ENCODE results near the gene OLFM1. TPM values are rescaled to one million over a fixed set of nuclear protein-coding genes. Genes with fewer than 3 reads are reported as not detected.

Gene OLFM1
- total RNA-seq, 3 donors from 2014 or later = 0.22 to 0.26 TPM; not detected in 1

DNA sequence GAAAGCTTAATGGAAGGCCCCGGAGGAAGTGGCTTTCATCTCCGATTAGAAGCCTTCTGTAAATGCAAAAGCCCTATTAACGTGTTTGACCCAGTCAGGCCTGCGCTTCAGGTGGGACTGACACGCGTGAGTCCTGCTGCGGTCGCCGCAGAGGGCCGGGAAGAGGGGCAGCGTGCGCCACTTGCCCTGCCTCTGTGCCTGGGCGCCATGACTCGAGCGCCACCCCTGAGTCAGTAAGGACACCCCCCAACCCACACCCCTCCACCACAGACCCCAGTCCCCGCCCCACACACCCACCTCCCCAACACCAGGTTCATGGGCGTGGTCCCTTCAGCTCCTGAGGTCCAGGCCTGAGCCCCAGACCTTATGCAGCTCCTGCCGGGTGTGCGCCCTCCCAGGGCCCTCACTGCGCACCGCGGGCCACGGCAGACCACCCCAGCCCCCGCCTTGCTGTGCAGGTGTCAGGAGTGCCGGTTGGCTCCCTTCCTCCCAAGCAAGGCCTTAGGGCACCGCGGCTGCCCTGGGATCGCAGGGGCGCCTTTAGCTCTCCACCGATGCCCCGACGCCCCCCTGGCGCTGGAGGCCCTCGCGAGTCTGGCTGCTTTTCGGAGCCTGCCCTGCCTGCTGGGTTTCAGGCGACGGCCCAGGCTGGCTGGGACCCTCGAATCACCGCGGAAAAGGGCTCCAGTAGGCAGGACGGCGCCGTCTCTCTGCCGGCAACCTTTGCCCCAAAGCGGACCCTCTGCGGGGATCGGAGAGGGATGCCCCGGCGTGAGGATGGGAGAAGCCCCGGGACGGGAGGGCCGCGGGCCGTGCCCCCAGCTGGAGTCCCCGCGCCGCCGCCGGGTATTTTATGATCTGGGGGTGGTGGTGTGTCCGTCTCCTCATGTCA lies 625 bp upstream of the OLFM1 start:
- ATAC-seq (no peak), DNase-seq (no peak)
- peaks cover 63% of the 10 kb centered on the region for H3K27me3 Mint-ChIP-seq (ENCODE audit: low read depth)
- H3K4me1 Mint-ChIP-seq (ENCODE audit: low read depth) = peaks cover 6% of the 10 kb centered on the region
- H3K36me3 Mint-ChIP-seq (ENCODE audit: insufficient read depth) = no peaks in the 10 kb centered on the region
- no peak overlapping the region for H3K4me3 Mint-ChIP-seq
- no peaks in the 10 kb centered on the region for H3K9me3 Mint-ChIP-seq

DNA sequence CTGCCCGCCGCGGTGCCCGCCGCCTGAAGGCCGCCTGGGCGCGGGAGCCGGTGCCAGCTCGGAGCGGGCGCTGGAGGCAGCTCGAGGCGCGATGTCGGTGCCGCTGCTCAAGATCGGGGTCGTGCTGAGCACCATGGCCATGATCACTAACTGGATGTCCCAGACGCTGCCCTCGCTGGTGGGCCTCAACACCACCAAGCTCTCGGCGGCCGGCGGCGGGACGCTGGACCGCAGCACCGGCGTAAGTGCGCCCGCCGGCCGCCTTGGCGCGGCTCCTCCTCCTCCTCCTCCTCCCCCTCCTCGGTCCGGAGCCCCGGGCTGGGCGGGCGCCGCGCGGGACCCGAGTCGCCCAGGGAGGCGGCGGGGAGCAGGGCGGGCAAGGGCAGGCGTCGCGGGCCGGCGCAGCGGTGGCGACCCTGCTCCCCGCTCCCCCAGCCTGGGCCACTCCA lies 455 bp downstream of the OLFM1 start:
- Mint-ChIP-seq H3K9me3 (no peaks in the 10 kb centered on the region), H3K4me1 (ENCODE audit: low read depth) (peaks cover 6% of the 10 kb centered on the region), H3K4me3 (no peak overlapping the region), H3K36me3 (ENCODE audit: insufficient read depth) (no peaks in the 10 kb centered on the region), H3K27me3 (ENCODE audit: low read depth) (peaks cover 69% of the 10 kb centered on the region)
- DNase-seq (no peak), ATAC-seq (no peak)

DNA sequence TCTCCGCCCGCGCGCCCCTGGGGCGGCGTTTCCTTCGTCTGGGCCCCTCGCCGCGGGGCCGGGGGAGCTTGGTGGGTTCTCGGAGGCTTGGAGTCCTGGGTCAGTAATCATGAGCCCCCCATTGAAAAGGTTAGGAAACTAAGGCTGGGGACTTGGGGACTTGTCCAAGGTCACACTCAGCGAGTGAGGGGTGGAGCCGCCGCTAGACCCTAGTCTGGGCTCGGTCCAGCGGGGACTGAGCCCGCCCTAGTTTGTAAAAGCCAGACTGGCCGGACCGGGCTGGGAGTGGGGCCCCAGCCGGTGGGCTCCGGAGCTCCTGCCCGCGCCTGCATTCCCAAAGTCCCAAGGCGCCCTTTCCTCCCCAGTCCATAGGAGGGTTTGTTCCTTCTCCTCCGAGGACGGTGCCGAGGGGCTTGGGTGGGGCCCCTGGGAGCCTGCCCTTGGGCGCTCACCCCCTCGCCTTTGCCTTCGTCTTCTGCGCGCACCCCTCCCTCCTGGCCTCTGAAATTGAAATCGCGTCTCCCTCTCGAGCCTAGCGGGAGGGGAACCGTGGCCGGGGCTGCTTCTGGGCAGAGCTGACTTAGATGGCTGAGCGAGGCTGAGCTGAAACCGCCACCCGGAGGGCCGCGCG lies 995 bp downstream of the OLFM1 start:
- no peaks in the 10 kb centered on the region for H3K36me3 Mint-ChIP-seq (ENCODE audit: insufficient read depth)
- no peak for DNase-seq
- peaks cover 6% of the 10 kb centered on the region for H3K4me1 Mint-ChIP-seq (ENCODE audit: low read depth)
- H3K9me3 Mint-ChIP-seq = no peaks in the 10 kb centered on the region
- ATAC-seq = no peak
- H3K27me3 Mint-ChIP-seq (ENCODE audit: low read depth) = peaks cover 68% of the 10 kb centered on the region
- no peak overlapping the region for H3K4me3 Mint-ChIP-seq

DNA sequence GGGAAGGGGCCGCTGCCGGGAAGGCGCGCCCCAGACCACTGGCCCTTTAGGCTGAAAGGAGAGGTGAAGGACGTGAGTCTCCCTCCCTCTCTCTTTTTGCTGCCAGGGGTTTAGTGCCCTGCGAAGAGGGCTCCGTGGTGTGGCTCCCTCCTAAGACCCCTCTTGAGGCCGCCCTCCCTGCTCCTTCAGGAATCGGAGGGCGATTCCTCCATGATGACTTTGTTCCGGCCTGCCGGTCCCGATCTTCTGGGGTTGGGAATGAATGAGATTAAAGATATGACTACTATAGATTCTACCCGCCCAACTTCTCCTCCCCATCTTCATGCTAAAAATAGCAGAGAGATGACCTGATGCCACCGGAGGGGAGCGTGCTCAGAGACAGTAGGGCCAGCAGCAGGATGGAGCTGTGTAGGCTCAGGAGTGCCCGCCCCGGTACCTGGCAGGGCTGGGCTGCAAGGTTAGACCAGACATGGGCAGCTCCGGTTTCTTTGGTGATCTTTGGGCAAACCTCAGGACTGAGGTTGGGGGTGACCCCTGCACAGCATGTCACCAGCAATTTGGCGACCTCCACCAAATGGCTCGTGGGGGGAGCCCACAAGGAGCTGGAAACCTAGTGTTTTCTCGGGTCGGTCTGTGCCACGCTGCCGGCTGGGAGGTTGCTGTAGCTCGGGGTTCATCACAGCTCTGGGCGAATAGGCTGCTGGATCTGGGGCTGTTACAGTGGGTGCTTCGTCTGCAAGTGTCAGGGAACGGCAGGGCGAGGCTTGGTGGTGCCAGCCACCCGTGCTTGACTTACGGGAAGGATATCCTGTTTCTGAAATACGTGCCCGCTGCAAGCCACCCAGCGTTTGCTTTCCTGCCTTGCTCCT lies 1.7 kb downstream of the OLFM1 start:
- Mint-ChIP-seq H3K36me3 (ENCODE audit: insufficient read depth) (no peaks in the 10 kb centered on the region), H3K27me3 (ENCODE audit: low read depth) (peaks cover 66% of the 10 kb centered on the region), H3K4me3 (no peak overlapping the region), H3K9me3 (no peaks in the 10 kb centered on the region), H3K4me1 (ENCODE audit: low read depth) (peaks cover 6% of the 10 kb centered on the region)
- no peak for DNase-seq
- no peak for ATAC-seq

DNA sequence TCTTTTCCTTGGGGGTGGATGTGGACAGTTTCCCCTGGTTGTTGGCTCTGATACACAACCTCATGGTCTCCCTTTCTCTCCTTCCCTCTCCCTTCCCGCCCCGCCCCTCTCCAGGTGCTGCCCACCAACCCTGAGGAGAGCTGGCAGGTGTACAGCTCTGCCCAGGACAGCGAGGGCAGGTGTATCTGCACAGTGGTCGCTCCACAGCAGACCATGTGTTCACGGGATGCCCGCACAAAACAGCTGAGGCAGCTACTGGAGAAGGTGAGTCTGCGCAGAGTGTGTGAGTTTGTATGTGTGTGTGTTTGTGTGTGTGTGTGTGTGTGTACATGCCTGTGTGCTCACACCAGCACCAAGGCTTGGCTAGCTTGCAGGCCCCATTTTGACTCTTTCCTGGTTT lies 2.6 kb downstream of the OLFM1 start:
- H3K36me3 Mint-ChIP-seq (ENCODE audit: insufficient read depth) = no peaks in the 10 kb centered on the region
- DNase-seq (no peak), ATAC-seq (no peak)
- no peak overlapping the region for H3K4me3 Mint-ChIP-seq
- no peaks in the 10 kb centered on the region for H3K9me3 Mint-ChIP-seq
- peaks cover 6% of the 10 kb centered on the region for H3K4me1 Mint-ChIP-seq (ENCODE audit: low read depth)
- peaks cover 63% of the 10 kb centered on the region for H3K27me3 Mint-ChIP-seq (ENCODE audit: low read depth)

DNA sequence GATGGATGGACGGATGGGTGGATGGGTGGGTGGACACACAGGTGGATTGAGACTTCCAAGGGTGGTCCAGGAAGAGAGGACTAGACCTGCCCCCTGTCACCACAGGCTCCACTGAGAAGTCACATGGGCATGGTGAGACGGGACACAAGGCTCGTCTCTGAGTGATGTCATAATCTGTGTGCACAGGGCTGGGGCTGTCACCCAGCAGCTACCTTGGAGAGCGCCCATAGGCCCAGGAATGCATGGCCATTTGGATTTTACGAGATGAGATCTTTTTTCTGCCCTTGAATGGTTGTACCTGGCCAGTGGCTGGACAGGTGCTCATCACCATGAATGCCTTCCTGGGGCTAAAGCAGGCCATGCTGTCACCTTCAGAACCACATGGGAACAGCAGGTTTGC lies 3.1 kb downstream of the OLFM1 start:
- Mint-ChIP-seq H3K27me3 (ENCODE audit: low read depth) (peaks cover 62% of the 10 kb centered on the region), H3K36me3 (ENCODE audit: insufficient read depth) (no peaks in the 10 kb centered on the region), H3K9me3 (no peaks in the 10 kb centered on the region), H3K4me3 (no peak overlapping the region), H3K4me1 (ENCODE audit: low read depth) (peaks cover 6% of the 10 kb centered on the region)
- no peak for DNase-seq
- ATAC-seq = no peak

DNA sequence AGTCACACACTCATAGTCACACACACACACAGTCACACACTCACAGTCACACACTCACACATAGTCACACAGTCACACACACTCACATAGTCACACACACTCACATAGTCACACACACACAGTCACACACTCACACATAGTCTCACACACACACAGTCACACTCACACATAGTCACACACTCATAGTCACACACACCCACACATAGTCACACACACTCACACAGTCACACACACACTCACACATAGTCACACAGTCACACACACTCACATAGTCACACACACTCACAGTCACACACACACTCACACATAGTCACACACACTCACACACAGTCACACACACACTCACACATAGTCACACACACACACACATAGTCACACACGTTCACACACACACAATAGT lies 4.1 kb downstream of the OLFM1 start:
- Mint-ChIP-seq H3K4me1 (ENCODE audit: low read depth) (no peaks in the 10 kb centered on the region), H3K4me3 (no peak overlapping the region), H3K27me3 (ENCODE audit: low read depth) (peaks cover 52% of the 10 kb centered on the region), H3K9me3 (no peaks in the 10 kb centered on the region), H3K36me3 (ENCODE audit: insufficient read depth) (no peaks in the 10 kb centered on the region)
- no peak for DNase-seq
- ATAC-seq = no peak

DNA sequence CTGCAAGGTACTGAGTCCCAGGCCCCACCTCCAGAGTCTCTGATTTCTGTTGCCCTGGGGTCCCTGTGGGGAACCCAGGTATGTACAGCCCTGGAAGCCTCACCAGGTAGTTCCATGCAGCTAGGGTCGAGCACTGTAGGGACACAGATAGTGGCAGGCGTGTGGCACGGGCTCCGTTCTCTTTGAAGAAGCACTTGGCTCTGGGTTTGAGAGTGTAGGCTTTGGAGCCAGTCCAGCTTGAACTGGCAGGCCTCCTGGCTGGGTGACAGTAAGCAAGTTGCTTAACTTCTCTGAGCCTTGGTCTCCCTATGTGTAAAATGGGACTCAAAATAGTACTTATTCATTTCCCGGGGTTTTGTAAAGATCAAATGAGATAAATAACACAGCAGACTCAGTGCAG lies 5.6 kb downstream of the OLFM1 start:
- H3K36me3 Mint-ChIP-seq (ENCODE audit: insufficient read depth) = no peaks in the 10 kb centered on the region
- DNase-seq (no peak), ATAC-seq (no peak)
- no peak overlapping the region for H3K4me3 Mint-ChIP-seq
- no peaks in the 10 kb centered on the region for H3K9me3 Mint-ChIP-seq
- H3K27me3 Mint-ChIP-seq (ENCODE audit: low read depth) = peaks cover 60% of the 10 kb centered on the region
- no peaks in the 10 kb centered on the region for H3K4me1 Mint-ChIP-seq (ENCODE audit: low read depth)

DNA sequence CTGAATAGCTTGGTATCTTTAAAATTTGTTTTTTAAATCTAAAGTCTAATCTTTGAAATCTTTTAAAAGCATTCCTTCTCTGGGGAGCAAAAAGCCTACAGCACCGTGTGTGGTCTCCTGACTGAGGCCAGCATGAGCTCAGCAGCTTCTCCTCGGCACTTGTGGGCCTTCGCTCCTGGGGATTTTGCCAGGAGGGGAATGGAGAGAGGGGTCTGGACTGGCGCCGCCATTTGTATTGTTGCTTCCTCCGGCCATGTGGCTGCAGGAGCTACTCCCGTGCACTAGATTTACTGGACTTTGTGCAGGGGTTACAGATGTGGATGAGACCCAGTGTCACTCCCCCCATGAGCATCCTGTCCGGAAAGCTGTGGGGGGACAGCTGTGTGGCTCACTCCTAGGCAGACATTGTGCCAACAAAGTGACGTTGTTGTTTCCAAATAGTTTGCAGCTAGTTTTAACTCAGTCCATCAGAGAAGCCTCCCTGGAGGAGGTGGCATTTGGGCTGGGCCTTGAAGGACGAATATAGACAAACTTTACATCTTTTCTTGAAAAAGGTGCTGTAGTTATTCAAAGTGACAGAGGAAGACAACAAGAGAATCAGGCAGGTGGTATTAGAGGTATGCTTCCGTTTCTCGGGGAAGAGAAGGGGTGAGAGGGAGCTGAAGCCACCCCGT lies 6.6 kb downstream of the OLFM1 start:
- H3K4me1 Mint-ChIP-seq (ENCODE audit: low read depth) = no peaks in the 10 kb centered on the region
- H3K9me3 Mint-ChIP-seq = no peaks in the 10 kb centered on the region
- DNase-seq (no peak), ATAC-seq (no peak)
- no peak overlapping the region for H3K4me3 Mint-ChIP-seq
- H3K27me3 Mint-ChIP-seq (ENCODE audit: low read depth) = peaks cover 62% of the 10 kb centered on the region
- no peaks in the 10 kb centered on the region for H3K36me3 Mint-ChIP-seq (ENCODE audit: insufficient read depth)

DNA sequence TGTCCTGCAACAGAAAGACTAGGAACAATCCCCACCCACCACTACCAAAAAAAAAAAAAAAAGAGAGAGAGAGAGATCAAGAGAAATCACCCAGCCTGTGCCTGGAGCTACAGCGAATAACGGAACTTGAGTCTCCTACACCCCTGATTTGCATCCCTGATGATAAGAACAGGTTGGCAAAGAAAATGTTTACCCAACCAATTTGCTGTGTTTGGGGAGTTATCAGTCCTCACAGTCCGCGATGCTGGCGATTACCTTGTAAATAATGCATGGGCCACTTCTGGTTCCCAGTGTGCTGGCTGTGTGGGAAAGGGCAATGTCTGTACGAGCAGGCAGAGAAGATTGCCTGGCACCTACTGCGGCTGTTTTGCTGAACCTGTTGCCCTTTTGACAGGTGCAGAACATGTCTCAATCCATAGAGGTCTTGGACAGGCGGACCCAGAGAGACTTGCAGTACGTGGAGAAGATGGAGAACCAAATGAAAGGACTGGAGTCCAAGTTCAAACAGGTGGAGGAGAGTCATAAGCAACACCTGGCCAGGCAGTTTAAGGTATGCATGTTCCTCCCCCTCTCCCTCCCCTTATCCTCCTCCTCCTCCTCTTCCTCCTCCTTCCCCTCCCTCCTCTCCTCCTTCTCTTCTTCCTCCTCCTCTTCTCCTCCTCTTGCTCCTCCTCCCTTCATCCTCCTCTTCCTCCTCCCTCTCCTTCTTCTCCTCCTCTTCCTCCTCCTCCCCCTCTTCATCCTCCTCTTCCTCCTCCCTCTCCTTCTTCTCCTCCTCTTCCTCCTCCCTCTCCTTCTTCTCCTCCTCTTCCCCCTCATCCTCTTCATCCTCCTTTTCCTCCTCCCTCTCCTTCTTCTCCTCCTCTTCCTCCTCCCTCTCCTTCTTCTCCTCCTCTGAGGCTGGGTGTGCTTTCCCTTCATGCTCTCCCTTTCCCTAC lies 8.3 kb downstream of the OLFM1 start:
- Mint-ChIP-seq H3K9me3 (no peaks in the 10 kb centered on the region), H3K4me3 (no peak overlapping the region), H3K4me1 (ENCODE audit: low read depth) (no peaks in the 10 kb centered on the region), H3K36me3 (ENCODE audit: insufficient read depth) (no peaks in the 10 kb centered on the region), H3K27me3 (ENCODE audit: low read depth) (peaks cover 61% of the 10 kb centered on the region)
- ATAC-seq = no peak
- no peak for DNase-seq

DNA sequence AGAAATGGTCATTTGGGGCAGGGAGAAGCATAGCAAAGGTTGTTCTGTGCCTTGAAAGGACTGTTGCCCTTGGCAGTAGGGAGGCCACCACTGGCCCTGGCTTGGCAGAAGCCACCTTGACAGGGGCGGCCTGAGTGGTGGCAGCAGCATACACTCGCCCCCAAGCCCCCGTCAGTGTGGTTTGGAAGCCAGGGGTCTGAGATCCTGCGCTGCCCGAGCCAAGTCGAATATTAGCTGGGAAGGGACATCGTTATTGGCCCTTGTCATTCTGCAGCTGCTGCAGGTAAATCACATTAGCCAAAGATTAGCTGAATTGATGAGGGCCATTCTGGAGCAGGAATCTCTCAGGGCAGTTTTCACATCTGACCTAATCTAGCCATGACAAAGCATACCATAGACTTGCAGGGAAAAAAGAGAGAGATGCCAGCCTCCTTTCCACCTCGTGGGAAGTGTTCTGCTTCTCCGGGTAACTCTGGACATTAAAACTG lies 9.0 kb downstream of the OLFM1 start:
- no peaks in the 10 kb centered on the region for H3K9me3 Mint-ChIP-seq
- H3K4me1 Mint-ChIP-seq (ENCODE audit: low read depth) = no peaks in the 10 kb centered on the region
- H3K27me3 Mint-ChIP-seq (ENCODE audit: low read depth) = peaks cover 62% of the 10 kb centered on the region
- no peak overlapping the region for H3K4me3 Mint-ChIP-seq
- DNase-seq (no peak), ATAC-seq (no peak)
- no peaks in the 10 kb centered on the region for H3K36me3 Mint-ChIP-seq (ENCODE audit: insufficient read depth)

DNA sequence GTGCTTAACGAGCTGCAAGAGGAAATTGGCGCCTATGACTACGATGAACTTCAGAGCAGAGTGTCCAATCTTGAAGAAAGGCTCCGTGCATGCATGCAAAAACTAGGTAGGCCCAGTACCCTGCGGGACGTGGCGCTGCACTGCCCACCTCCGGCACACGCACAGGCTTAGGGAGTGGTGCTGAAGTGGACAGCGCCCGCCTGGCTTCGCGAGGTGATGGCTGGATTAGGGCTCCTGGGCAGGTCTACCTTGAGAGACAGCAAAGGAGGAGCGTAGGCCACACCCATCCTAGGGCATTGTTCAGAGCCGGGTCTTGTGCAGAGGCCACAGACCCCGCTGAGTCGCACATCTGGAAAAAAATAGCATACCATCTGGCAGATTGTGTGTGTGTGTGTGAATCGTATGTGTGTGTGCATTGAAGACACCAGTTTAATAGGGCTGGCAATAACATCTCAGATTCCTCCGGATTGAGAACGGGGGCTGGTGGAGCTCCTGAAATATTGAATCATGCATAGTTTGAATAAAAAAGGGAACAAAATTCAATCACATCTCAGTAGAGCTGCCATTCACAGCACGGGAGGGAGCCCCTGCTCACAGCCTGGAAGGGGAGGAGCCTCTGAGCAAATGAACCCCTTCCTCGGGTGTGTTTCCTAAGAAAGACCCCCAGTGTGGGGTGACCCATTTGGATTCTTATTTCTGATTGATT lies 11.1 kb downstream of the OLFM1 start:
- peaks cover 52% of the 10 kb centered on the region for H3K27me3 Mint-ChIP-seq (ENCODE audit: low read depth)
- H3K9me3 Mint-ChIP-seq = no peaks in the 10 kb centered on the region
- ATAC-seq (no peak), DNase-seq (no peak)
- H3K4me1 Mint-ChIP-seq (ENCODE audit: low read depth) = no peaks in the 10 kb centered on the region
- H3K4me3 Mint-ChIP-seq = no peak overlapping the region
- no peaks in the 10 kb centered on the region for H3K36me3 Mint-ChIP-seq (ENCODE audit: insufficient read depth)

DNA sequence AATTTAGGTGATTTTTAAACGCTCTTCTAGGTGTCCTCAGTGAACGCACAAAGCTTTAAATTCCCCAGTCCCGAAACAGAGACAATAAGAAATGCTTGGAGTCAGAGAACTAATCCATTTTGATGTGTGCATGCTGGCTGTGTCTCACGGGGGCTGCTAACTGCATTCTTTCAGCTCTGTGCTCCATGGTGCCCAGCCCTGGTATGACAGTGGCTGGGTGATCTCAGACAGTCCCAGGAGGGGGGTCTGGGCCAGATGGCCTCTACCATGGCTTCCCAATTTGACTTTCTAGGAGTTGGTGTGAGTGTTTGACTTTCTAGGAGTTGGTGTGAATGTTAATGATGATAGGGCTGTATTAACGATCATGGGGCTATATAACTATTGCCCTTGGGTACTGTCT lies 12.1 kb downstream of the OLFM1 start:
- Mint-ChIP-seq H3K9me3 (no peaks in the 10 kb centered on the region), H3K4me3 (no peak overlapping the region), H3K4me1 (ENCODE audit: low read depth) (no peaks in the 10 kb centered on the region), H3K36me3 (ENCODE audit: insufficient read depth) (no peaks in the 10 kb centered on the region), H3K27me3 (ENCODE audit: low read depth) (peaks cover 49% of the 10 kb centered on the region)
- DNase-seq = no peak
- no peak for ATAC-seq
